ENCODE data around the gene EDAR. TPM values are rescaled to one million over a fixed set of nuclear protein-coding genes. Genes with fewer than 3 reads are reported as not detected.

Gene EDAR
- polyA plus RNA-seq, 1 donor (not counting 4 experiments of a cell fraction or from before 2014, with no cell fraction given): 0.21 TPM

DNA sequence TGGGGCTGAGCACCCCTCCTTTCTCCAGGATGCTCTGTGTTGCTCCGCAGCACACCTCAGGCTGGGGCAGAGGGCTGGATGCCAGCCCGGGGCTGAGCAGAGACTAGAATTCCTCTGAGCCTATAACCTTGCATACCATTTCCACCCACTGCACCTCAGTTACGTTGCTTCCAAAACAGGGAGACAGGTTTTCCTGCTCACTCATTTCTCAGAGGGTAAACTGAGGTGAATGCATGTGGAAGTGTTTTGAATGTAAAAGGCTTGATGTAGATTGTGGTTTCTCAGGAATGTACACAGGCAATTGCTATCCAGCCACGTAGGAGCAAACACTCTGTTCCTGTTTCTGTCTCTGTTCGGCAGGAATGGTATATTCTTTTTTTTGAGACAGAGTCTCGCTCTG lies 45.3 kb downstream of the EDAR start:
- H3K4me3 ChIP-seq (ENCODE audit: control insufficient read depth in 2 of 3, extremely low read depth in 1 of 3, insufficient read depth in 2 of 3, low read depth in 1 of 3, low read length in 3 of 3): no peak overlapping the region
- H3K79me2 ChIP-seq (ENCODE audit: control insufficient read depth, insufficient read depth, low read length): no peaks in the 10 kb centered on the region
- no peak overlapping the region for H3K27ac ChIP-seq (ENCODE audit: control insufficient read depth, insufficient read depth, low read length)
- peaks cover 6% of the 10 kb centered on the region for H3K9me3 ChIP-seq (ENCODE audit: control insufficient read depth, low read depth, low read length)
- no peak overlapping the region for H3K9ac ChIP-seq (ENCODE audit: control insufficient read depth, extremely low read depth, insufficient read depth, low read length)
- H3K27me3 ChIP-seq (ENCODE audit: control insufficient read depth, extremely low read depth, insufficient read depth, low read length): peaks cover 17% of the 10 kb centered on the region
- no peaks in the 10 kb centered on the region for H3K36me3 ChIP-seq (ENCODE audit: control insufficient read depth in 2 of 2, extremely low read depth in 1 of 2, insufficient read depth in 2 of 2, low read length in 2 of 2)
- no peak overlapping the region for H3K4me2 ChIP-seq (ENCODE audit: control insufficient read depth, extremely low read depth, insufficient read depth, low read depth, low read length)
- peaks cover 5% of the 10 kb centered on the region for H3K4me1 ChIP-seq (ENCODE audit: control insufficient read depth, extremely low read depth, insufficient read depth, low read length)
- H2AFZ ChIP-seq (ENCODE audit: control insufficient read depth, low read length): no peak overlapping the region
- TF ChIP-seq, protein P1, sequence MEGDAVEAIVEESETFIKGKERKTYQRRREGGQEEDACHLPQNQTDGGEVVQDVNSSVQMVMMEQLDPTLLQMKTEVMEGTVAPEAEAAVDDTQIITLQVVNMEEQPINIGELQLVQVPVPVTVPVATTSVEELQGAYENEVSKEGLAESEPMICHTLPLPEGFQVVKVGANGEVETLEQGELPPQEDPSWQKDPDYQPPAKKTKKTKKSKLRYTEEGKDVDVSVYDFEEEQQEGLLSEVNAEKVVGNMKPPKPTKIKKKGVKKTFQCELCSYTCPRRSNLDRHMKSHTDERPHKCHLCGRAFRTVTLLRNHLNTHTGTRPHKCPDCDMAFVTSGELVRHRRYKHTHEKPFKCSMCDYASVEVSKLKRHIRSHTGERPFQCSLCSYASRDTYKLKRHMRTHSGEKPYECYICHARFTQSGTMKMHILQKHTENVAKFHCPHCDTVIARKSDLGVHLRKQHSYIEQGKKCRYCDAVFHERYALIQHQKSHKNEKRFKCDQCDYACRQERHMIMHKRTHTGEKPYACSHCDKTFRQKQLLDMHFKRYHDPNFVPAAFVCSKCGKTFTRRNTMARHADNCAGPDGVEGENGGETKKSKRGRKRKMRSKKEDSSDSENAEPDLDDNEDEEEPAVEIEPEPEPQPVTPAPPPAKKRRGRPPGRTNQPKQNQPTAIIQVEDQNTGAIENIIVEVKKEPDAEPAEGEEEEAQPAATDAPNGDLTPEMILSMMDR (optimal IDR thresholded peaks at IDR 0.05 in 1 of 3, IDR thresholded peaks at IDR 0.05 in 1 of 3, conservative IDR thresholded peaks at IDR 0.05 in 1 of 3; ENCODE audit: extremely low read depth in 1 of 3, insufficient read depth in 2 of 3, low read length in 3 of 3): no peak
- TF ChIP-seq EZH2 (IDR thresholded peaks at IDR 0.05; ENCODE audit: low read length): no peak
- DNase-seq (ENCODE audit: low read depth, low spot score) (no peak), FAIRE-seq (peak; percentile 43)
- dilution Hi-C loops (cut with MboI; ENCODE audit: extremely low pct_ligation_motif_present, low sequenced_read_pairs): no loop called here
- no peaks in the 10 kb centered on the region for H4K20me1 ChIP-seq (ENCODE audit: control insufficient read depth, extremely low read depth, insufficient read depth, low read length)
- no peaks in the 10 kb centered on the region for H3K9me1 ChIP-seq (ENCODE audit: control insufficient read depth, extremely low read depth, insufficient read depth, low read length)

- Histone ChIP-seq H3K27ac (ENCODE audit: control insufficient read depth, insufficient read depth, low read length) (no peak overlapping the region), H3K9me3 (ENCODE audit: control insufficient read depth, low read depth, low read length) (peaks cover 6% of the 10 kb centered on the region), H3K27me3 (ENCODE audit: control insufficient read depth, extremely low read depth, insufficient read depth, low read length) (peaks cover 17% of the 10 kb centered on the region), H3K4me1 (ENCODE audit: control insufficient read depth, extremely low read depth, insufficient read depth, low read length) (peaks cover 5% of the 10 kb centered on the region), H3K4me2 (ENCODE audit: control insufficient read depth, extremely low read depth, insufficient read depth, low read depth, low read length) (no peak overlapping the region), H3K79me2 (ENCODE audit: control insufficient read depth, insufficient read depth, low read length) (no peaks in the 10 kb centered on the region), H4K20me1 (ENCODE audit: control insufficient read depth, extremely low read depth, insufficient read depth, low read length) (no peaks in the 10 kb centered on the region), H3K4me3 (ENCODE audit: control insufficient read depth in 2 of 3, extremely low read depth in 1 of 3, insufficient read depth in 2 of 3, low read depth in 1 of 3, low read length in 3 of 3) (no peak overlapping the region), H3K36me3 (ENCODE audit: control insufficient read depth in 2 of 2, extremely low read depth in 1 of 2, insufficient read depth in 2 of 2, low read length in 2 of 2) (no peaks in the 10 kb centered on the region), H2AFZ (ENCODE audit: control insufficient read depth, low read length) (no peak overlapping the region), H3K9ac (ENCODE audit: control insufficient read depth, extremely low read depth, insufficient read depth, low read length) (no peak overlapping the region), H3K9me1 (ENCODE audit: control insufficient read depth, extremely low read depth, insufficient read depth, low read length) (no peaks in the 10 kb centered on the region)
- FAIRE-seq (no peak), DNase-seq (ENCODE audit: low read depth, low spot score) (no peak)
- TF ChIP-seq, protein P1 (optimal IDR thresholded peaks at IDR 0.05 in 1 of 3, IDR thresholded peaks at IDR 0.05 in 1 of 3, conservative IDR thresholded peaks at IDR 0.05 in 1 of 3; ENCODE audit: extremely low read depth in 1 of 3, insufficient read depth in 2 of 3, low read length in 3 of 3): no peak
- no peak for TF ChIP-seq EZH2 (IDR thresholded peaks at IDR 0.05; ENCODE audit: low read length)
- dilution Hi-C loops (cut with MboI; ENCODE audit: extremely low pct_ligation_motif_present, low sequenced_read_pairs): no loop called here
Observed at GRCh38 chr2:108942888-108943287, 46.1 kb downstream of the EDAR start.
